GM12864 (cell line): ENCODE results near the gene AK3.

ENCODE experiments used
- DNase-seq: peaks from one replicate; pipeline ENCODE4 v3.0.0-alpha.2; 2011; ENCODE audit warnings: low read depth
- H3K4me3 ChIP-seq: 2 replicates; pipeline ENCODE4 v1.5.1; 2011; ENCODE audit warnings: mild to moderate bottlenecking, low read depth, low read length, control low read depth
- CTCF ChIP-seq: IDR thresholded peaks from 2 replicates; pipeline ENCODE4 v1.5.1; 2011; ENCODE audit warnings: low read depth, mild to moderate bottlenecking, moderate library complexity, low read length, control low read depth, inconsistent platforms; ENCODE audit errors: missing control alignments

Gene AK3

GRCh38 chr9:4706971-4707622 lies 33.9 kb downstream of the AK3 start:
- no peak for TF ChIP-seq CTCF
- no peak for DNase-seq
- no peak overlapping the region for H3K4me3 ChIP-seq

GRCh38 chr9:4706021-4706420 lies 35.0 kb downstream of the AK3 start:
- H3K4me3 ChIP-seq: no peak overlapping the region
- no peak for TF ChIP-seq CTCF
- no peak for DNase-seq

- DNase-seq: no peak
- H3K4me3 ChIP-seq: no peak overlapping the region
Measured at GRCh38 chr9:4704129-4704528, 36.9 kb downstream of the AK3 start.

GRCh38 chr9:4701526-4701925 lies 39.5 kb downstream of the AK3 start:
- DNase-seq: no peak
- H3K4me3 ChIP-seq: no peak overlapping the region
- TF ChIP-seq CTCF: no peak

More at GRCh38 chr9:4704129-4704528, 36.9 kb downstream of the AK3 start:
- no peak for TF ChIP-seq CTCF

- DNase-seq: no peak
- no peak for TF ChIP-seq CTCF
- no peak overlapping the region for H3K4me3 ChIP-seq
Measured at GRCh38 chr9:4700932-4701331, 40.1 kb downstream of the AK3 start.

GRCh38 chr9:4700091-4700490 lies 40.9 kb downstream of the AK3 start:
- TF ChIP-seq CTCF: no peak
- no peak overlapping the region for H3K4me3 ChIP-seq
- no peak for DNase-seq

GRCh38 chr9:4691795-4692194 lies 49.2 kb downstream of the AK3 start:
- H3K4me3 ChIP-seq: no peak overlapping the region
- TF ChIP-seq CTCF: no peak
- DNase-seq: no peak
